GM18861 (cell line): Measurements from ENCODE around the gene PTH2R.
"Not testable (repeated sequence)": the region's sequence is repeated elsewhere in the genome, so short reads cannot be mapped to it uniquely, and the experiment has no call there.

ENCODE experiments used
- ATAC-seq: cut with Tn5 transposase; IDR thresholded peaks from one replicate; pipeline ENCODE4 v1.9.1; 2021; ENCODE audit not compliant: unreplicated experiment

Gene PTH2R

DNA sequence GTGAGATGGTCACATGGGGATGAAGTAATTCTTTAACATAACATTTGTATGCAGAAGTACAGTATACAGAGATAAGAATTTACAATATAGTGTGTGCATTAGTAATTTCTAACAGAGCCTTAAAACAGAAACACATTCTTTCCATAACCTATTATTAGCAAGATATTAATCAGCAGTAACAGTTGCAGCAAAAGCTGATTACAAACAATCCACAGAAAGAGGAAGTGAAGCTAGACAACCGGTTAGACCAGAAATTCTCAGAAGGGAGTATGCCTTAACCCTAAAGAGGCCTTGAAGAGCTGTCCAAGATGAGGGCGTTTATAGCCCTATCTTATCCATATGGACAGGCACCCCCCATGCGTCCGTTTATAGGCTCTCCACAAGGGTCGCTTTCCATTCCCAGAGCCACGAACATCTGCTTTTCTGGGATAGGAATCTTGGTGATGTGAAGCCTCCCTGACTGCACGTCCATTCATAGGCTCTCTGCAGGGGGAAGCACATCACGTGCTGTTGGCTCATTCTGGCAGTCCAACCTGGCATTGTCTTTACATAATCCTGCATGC, 75.9 kb downstream of the PTH2R start:
- not testable (repeated sequence) for ATAC-seq

DNA sequence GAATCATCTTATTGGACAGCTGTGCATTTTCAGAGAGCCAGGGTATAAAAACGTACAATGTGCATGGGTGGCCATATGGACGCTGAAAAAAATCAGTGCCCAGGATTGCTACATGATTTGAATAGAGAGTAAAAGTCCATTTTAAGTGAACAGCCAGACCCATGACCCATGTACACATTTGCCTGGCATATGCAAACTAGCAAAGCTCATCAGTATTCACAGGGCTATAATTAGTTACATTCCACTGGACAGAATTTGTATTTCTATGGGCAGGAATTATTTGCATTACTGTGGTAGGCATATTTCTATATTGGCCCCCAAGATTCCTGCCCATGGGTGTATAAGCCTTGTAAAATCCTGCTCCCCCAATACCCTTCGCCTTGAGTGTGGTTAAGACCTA, 78.8 kb downstream of the PTH2R start:
- ATAC-seq, result no peak

DNA sequence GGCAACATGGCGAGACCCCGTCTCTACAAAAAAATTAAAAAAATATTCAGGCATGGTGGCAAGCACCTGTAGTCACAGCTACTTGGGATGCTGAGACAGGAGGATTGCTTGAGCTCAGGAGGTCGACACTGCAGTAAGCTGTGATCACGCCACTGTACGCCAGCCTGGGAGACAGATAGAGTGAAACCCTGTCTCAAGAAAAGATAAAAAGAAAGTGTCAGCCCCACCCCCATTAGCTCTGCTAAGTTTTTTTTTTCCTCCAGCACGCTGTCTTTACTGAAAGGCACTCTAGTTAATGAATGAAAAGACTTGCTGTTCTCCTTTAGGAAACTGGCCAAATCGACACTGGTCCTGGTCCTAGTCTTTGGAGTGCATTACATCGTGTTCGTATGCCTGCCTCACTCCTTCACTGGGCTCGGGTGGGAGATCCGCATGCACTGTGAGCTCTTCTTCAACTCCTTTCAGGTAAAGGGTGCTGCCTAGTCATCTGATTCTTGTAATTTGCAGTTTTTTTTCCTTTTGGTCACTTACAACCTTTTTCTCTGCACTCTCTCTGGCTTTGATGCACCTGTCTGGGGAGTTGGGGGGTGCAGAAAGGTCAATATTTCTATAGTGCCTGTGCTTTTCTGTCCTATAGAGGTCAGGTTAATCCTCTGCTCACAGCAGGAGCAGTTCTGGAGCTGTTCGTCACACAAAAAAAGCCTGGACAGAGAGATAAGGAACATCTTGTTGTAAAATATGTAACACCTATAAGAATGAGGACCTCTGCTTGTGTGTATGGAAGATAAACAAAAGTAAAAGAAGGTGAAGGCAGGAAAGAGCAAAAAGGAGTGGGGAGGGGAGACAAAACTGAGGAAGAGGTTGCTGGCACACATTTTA, 82.3 kb downstream of the PTH2R start:
- ATAC-seq, result no peak

DNA sequence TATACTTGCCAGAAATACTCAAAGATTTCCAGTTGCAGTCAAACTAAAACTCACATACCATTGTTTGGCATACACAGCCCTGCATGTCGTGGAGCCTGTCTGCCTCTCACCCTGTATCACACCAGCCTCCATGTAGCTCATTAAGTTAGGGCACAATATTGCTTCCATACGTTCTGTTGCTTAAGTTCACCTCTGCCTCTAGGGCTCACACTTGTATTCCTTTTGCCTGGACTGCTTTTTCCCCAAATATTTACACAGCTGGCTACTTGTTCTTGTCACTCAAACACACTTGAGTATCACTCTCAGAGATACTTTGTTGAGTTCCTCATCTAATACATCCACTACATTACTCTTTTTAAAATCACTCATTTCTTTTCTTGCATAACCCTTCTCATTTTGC, 83.1 kb downstream of the PTH2R start:
- no peak for ATAC-seq

DNA sequence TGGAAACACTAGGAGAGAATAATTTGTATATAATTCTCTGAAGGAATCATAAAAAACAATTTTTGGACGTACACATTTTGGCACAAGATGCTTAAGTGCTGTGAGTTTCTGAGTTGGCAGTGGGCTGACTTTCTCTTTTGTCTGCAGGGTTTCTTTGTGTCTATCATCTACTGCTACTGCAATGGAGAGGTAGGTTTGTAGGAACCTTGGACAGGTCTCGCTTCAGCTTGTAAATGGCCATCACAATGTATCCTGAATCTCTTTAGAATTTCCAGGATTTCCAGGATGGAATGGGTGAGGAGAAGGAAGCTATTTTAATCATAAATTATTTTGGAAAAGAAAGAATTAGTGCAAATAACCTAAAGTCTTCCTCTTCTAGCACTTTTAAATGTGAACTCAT, 83.9 kb downstream of the PTH2R start:
- ATAC-seq, result no peak

DNA sequence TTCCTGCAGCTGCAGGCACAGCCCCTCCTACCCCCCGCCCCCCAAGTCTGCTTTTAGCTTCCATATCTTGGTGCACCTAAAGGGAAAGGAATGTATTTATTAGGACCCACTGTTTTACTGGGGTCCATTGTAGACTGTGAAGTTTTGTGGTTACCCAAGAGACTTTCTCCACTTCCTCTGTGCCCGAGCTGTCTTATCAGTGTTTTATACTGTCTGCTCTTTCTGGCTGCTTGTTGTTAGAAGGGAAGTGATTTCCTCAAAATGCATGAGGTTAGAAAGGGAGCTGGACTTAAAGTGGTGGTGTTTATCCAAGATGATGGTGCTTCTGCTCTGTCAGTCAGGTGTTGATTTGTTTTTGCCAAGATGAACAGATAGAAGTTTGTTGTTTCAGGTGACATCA, 85.0 kb downstream of the PTH2R start:
- ATAC-seq, result no peak

DNA sequence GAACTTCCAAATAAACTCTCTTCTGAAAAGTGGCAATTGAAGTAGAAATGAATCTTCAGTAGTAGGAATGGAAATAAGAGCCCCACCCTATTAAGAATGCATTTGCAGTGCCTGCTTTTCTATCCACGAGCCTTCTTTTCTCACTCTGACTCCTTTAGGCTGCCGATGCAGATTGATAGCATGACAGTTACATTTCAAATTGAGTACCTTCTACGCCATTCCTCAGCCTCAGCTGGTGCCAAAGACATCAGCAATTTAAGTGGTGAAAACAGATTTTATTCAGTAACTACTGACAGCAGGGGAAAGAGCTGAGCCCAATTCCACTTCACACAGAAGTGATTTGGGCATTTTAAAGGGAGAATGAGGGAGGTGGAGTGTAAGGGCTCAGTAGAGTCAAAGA, 85.5 kb downstream of the PTH2R start:
- no peak for ATAC-seq

DNA sequence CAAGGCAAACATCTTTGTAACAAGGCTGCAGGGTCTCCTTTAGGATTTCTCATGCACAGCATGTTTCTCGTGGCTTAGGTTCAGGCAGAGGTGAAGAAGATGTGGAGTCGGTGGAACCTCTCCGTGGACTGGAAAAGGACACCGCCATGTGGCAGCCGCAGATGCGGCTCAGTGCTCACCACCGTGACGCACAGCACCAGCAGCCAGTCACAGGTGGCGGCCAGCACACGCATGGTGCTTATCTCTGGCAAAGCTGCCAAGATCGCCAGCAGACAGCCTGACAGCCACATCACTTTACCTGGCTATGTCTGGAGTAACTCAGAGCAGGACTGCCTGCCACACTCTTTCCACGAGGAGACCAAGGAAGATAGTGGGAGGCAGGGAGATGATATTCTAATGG, 86.6 kb downstream of the PTH2R start:
- ATAC-seq, result no peak

DNA sequence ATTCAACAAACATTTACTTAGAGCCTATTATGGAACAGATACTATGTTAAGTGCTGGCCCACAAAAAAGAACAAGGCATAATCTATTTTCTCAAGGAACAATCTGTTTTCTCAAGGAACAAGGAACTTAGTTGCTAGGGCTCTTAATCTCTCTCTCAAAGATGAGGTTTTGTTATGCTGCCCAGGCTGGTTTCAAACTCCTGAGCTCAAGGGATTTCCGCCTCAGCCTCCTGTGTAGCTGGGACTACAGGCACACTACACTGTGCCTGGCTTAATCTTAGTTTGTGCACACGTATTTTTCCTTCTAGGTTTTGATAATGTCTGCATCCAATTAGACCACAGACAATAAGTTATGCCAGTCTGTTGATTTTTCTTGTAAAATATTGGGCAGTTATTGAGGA, 89.5 kb downstream of the PTH2R start:
- ATAC-seq, result no peak

DNA sequence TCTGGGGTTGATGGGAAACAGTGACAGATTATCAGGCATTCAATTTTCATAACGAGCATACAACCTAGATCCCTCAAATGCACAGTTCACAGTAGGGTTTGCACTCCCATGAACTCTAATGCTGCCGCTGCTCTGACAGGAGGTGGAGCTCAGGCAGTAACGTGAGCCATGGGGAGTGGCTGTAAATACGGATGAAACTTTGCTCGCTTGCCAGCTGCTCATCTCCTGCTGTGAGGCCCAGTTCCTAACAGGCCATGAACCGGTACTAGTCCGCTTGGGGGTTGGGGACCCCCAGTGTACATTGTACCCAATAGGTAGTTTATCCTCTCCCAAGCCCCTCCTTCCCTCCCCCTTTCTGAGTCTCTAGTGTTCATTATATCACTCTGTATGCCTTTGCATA, 94.6 kb downstream of the PTH2R start:
- no peak for ATAC-seq

DNA sequence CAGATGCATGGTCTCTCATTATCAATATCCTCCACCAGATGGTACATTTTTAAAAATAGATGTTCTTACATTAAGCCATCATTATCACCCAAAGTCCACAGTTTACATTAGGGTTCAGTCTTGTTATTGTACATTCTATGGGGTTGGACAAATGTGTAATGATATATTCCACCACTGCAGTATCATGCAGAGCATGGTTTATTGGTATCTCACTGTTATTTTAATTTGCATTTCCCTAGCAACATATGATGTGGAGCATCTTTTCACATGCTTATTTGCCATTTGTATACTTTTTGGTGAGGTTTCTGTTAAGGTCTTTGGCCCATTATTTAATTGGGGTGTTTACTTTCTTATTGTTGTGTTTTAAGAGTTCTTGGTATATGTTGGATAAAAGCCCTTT, 95.7 kb downstream of the PTH2R start:
- no peak for ATAC-seq

DNA sequence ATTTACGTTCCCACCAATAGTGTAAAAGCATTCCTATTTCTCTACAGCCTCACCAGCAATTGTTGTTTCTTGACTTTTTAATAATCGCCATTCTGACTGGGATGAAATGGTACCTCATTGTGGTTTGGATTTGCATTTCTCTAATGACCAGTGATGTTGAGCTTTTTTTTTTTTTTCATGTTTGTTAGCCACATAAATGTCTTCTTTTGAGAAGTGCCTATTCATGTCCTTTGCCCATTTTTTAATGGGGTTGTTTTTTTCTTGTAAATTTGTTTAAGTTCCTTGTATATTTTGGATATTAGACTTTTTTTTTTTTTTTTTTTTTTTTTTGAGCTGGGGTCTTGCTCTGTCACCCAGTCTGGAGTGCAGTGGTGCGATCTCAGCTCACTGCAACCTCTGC, 98.8 kb downstream of the PTH2R start:
- not testable (repeated sequence) for ATAC-seq

DNA sequence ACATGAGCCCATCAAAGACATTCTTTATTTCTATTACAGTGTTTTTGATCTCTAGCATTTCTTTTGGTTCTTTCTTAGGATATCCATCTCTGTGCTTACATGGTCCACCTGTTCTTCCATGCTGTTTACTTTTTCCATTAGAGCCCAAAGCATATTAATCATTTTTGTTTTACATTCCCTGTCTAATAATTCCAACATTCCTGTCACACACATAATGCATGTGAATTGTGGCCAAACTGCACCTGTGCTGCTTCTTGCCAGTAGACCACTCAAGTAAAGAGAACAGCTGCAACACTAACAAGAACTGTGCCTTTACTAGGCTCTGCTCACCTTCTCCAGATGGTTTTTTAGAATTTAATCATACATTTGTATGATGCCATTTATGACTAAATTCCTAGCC, 103.0 kb downstream of the PTH2R start:
- no peak for ATAC-seq

DNA sequence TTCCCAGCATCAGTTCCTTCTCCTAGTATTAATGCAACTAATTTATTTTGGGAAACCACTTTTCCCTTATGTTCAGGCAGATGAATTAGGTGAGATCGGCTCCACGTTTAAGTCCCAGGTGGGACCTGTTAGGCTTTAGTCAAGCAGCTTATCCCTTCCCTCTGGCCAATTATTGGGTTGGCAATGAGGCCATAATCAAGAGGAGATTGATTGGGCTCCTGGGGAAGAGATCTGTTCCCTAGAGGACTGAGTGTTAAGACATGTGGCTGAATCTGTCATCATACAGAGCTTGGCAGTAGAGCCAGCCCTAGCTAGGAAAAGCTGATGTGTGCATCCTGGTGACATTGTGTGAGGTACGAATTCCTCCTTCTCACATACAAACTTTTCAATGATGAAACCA, 104.4 kb downstream of the PTH2R start:
- no peak for ATAC-seq

DNA sequence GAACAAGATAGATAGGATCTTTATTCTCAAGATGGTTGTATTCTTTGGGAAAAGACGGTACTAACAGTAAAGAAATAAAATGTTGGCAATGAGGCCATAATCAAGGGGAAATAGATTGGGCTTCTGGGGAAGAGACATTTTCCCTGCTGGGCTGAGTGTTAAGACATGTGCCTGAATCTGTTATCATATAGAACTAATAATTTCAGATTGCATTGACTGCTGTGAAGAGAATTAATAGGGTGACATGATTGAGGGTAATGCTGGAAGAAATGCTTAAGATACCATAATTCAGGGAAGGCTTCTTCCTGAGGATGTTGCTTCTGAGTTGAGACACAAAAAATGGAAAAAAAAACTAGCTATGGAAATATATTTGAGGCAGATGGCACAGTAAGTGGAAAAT, 105.0 kb downstream of the PTH2R start:
- ATAC-seq, result no peak

DNA sequence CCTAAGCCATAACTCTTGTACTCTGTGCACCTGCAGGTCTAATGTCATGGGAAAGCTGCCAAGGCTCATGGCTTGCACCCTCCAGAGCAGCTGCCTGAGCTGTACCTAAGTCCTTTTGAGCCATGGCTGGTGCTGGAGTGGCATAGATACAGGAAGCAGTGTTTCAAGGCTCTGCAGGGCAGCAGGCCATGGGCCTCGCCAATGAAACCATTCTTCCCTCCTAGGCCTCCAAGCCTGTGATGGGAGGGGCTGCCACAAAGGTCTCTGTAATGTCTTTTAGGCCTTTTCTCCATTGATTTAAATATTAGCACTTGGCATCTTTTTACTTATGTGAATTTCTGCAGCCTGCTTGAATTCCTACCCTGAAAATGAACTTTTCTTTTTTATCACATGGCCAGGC, 108.5 kb downstream of the PTH2R start:
- ATAC-seq, result no peak

DNA sequence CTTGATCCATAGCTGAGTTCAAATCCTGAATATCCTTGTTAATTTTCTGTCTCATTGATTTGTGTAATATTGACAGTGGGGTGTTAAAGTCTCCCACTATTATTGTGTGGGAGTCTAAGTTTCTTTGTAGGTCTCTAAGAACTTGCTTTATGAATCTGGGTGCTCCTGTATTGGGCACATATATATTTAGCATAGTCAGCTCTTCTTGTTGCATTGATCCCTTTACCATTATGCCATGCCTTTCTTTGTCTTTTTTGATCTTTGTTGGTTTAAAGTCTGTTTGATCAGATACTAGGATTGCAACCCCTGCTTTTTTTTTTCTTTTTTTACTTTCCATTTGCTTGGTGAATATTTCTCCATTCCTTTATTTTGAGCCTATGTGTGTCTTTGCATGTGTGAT, 116.5 kb downstream of the PTH2R start:
- ATAC-seq, result not testable (repeated sequence)

DNA sequence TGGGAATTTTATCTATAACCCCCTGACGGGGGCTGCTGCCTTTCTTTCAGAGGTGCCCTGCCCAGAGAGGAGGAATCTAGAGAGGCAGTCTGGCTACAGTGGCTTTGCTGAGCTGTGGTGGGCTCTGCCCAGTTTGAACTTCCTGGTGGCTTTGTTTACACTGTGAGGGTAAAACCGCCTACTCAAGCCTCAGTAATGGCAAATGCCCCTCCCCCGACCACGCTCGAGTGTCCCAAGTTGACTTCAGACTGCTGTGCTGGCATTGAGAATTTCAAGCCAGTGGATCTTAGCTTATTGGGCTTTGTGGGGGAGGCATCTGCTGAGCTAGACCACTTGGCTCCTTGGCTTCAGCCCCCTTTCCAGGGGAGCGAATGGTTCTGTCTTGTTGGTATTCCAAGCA, 118.6 kb downstream of the PTH2R start:
- not testable (repeated sequence) for ATAC-seq

DNA sequence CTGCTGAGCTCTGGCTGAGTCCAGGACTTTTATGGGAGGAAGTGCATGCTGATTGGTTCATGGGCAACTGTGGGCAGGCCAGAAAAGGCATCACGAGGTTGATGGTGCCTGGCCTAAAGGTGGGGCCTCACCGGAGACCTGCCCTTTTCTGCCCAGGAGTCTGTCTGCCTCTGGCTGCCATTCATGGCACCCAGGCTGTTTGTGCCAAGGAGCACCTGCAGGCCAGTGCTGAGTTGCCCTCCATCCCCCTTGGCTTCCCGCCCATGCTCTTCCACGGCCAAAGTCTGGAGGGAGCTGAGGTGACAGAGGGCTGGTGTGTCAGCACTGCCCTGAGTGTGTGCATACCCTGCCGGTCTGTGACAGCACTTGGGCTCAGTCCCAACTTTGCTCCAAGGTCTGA, 123.2 kb downstream of the PTH2R start:
- ATAC-seq, result no peak

DNA sequence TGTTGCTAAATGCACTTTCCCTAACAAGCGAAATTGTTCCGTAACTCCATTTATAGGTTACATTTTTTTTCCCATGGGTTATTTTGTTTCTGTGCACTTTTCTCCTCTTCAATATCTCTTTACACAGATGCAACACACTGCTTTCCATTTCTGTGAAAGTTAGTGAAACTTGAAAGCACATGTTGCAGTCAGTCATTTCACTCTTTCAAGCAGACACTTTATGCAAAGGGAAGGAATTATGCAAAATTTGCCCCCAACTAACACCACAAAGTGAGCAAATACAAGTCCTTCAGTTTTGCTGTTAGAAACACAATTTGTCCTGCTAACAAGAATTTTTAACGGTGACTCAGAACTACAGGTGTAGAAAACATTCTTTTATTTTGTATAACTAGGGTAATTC, 124.8 kb downstream of the PTH2R start:
- ATAC-seq, result no peak

DNA sequence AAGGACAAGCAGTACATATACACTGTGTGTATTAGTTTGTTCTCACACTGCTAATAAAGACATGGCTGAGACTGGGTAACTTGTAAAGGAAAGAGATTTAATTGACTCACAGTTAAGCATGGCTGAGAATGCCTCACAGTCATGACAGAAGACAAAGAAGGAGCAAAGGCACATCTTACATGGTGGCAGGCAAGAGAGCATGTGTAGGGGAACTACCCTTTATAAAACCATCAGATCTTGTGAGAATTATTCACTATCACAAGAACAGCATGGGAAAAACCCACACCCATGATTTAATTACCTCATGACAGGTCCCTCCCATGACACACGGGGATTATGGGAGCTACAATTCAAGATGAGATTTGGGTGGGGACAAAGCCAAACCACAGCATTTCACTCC, 129.0 kb downstream of the PTH2R start:
- ATAC-seq, result not testable (repeated sequence)

DNA sequence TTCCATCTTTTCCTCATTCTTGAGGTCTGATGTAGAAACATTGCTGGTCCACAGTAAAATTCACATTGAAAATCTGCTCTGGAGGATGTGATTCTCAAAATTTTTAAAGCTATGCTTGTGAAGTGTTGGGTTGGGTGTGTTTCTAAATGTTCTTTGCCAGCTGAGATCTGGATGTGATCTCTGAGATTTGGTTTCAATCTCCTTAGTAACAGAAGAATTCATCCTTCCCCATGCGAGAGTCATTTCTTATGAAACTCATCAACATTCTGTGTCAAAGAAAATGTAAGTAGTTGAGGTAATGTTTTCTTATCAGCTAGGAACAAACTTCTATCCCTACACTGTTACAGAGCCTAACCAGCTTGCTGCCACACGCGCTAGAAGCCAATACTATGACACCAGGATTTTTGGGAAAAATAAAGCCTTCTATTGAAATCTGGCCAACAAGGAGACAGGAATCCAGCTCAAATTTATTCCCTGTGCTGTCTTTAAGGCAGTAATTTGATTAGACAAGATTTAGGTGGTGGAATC, 134.9 kb downstream of the PTH2R start:
- ATAC-seq, result no peak
